Measurements from ENCODE around the gene GRM8. TPM values are rescaled to one million over a fixed set of nuclear protein-coding genes. Genes with fewer than 3 reads are reported as not detected.

The GRM8 gene
- polyA plus RNA-seq, 2 of the 4 experiments (the other 2 are of a cell fraction): 0.06 TPM; not detected in 1

DNA sequence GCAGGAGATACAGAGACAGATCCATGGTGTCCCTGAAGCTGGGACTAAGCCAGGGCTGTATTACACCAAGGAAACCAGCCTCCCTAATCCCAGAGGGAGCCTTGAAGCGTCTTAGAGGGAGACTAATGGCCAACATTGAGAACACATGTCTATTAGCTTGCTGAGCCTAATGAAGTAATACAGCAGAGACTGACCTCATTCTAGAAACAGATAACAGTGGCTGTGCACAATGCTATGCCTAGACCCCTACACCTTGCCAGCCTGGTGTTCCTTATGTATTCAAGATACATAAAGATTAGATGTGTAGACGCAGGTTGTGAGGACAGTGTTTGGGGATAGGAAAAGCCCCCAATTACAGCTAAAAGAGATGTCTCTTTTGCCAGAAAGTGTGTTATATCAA, 19.1 kb downstream of the GRM8 start:
- no peak for FAIRE-seq
- Histone ChIP-seq H3K4me1 (no peaks in the 10 kb centered on the region), H3K9me3 (no peaks in the 10 kb centered on the region), H3K27ac (no peak overlapping the region), H3K4me2 (no peak overlapping the region), H3K4me3 (no peak overlapping the region)
- no peak for TF ChIP-seq RFX5 (IDR thresholded peaks at IDR 0.05)
- TF ChIP-seq KDM5A (IDR thresholded peaks at IDR 0.05): no peak
- TF ChIP-seq TP53 (CRISPR knock-in tag; IDR thresholded peaks at IDR 0.05): no peak
- no peak for TF ChIP-seq EHF (CRISPR knock-in tag; IDR thresholded peaks at IDR 0.05)
- no peak for TF ChIP-seq FOSB (CRISPR knock-in tag; IDR thresholded peaks at IDR 0.05)
- no peak for TF ChIP-seq CEBPB (IDR thresholded peaks at IDR 0.05)
- TF ChIP-seq JUNB (IDR thresholded peaks at IDR 0.05): no peak
- TF ChIP-seq, protein P1, sequence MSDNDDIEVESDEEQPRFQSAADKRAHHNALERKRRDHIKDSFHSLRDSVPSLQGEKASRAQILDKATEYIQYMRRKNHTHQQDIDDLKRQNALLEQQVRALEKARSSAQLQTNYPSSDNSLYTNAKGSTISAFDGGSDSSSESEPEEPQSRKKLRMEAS (IDR thresholded peaks at IDR 0.05): no peak
- TF ChIP-seq CBX2 (IDR thresholded peaks at IDR 0.05; ENCODE audit: borderline replicate concordance, low read depth): no peak
- POLR2A ChIA-PET: no interaction called here
- no peak for ATAC-seq
- CTCF ChIA-PET: interaction anchor here (1.4 to 1.6 kb wide), 2 partner anchors 21 to 23 kb away, joined by 4 to 7 read pairs; no protein-coding TSS in a partner anchor
- DNase-seq (ENCODE audit: low read depth in 1 of 2, low spot score in 1 of 2): no peak
- 15% methylated on average over 2 of the region's 2 CpGs for WGBS (ENCODE audit: missing lambda C conversion rate)

DNA sequence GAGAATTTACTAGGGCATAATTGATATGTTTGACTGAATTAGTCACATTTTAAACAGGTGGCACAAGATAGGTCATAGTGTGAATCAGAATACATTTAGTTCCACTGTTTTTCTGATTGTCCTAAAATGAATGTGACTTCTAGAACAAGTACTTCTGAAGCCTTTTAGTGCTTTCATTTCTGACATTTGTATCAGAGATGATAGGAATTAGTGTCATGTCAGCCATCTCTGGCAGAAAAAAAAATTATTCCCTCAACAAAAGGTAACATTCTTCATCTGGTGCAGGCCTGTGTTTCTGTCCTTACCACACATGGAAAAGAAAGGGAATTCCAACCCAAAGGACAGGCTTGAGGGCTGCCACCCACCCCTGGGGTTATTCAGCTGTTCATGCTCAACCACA, 21.3 kb downstream of the GRM8 start:
- CTCF ChIA-PET: no interaction called here
- Histone ChIP-seq H3K4me2 (no peak overlapping the region), H3K27ac (no peak overlapping the region), H3K4me1 (no peaks in the 10 kb centered on the region), H3K9me3 (no peaks in the 10 kb centered on the region), H3K4me3 (no peak overlapping the region)
- DNase-seq (ENCODE audit: low read depth in 1 of 2, low spot score in 1 of 2) (no peak), FAIRE-seq (no peak), ATAC-seq (no peak)
- no peak for TF ChIP-seq EHMT2 (IDR thresholded peaks at IDR 0.05; ENCODE audit: low read depth)
- no peak for TF ChIP-seq RNF2 (IDR thresholded peaks at IDR 0.05; ENCODE audit: borderline replicate concordance, low read depth)
- no peak for TF ChIP-seq RFX5 (IDR thresholded peaks at IDR 0.05)
- TF ChIP-seq CEBPB (IDR thresholded peaks at IDR 0.05): no peak
- no peak for TF ChIP-seq NR3C1 (IDR thresholded peaks at IDR 0.05)
- no peak for TF ChIP-seq ZSCAN20 (CRISPR knock-in tag; IDR thresholded peaks at IDR 0.05)
- TF ChIP-seq, protein P1 (IDR thresholded peaks at IDR 0.05): no peak
- TF ChIP-seq, protein P2, sequence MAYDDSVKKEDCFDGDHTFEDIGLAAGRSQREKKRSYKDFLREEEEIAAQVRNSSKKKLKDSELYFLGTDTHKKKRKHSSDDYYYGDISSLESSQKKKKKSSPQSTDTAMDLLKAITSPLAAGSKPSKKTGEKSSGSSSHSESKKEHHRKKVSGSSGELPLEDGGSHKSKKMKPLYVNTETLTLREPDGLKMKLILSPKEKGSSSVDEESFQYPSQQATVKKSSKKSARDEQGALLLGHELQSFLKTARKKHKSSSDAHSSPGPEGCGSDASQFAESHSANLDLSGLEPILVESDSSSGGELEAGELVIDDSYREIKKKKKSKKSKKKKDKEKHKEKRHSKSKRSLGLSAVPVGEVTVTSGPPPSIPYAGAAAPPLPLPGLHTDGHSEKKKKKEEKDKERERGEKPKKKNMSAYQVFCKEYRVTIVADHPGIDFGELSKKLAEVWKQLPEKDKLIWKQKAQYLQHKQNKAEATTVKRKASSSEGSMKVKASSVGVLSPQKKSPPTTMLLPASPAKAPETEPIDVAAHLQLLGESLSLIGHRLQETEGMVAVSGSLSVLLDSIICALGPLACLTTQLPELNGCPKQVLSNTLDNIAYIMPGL (CRISPR knock-in tag; IDR thresholded peaks at IDR 0.05; ENCODE audit: borderline replicate concordance): no peak
- no peak for TF ChIP-seq FOSB (CRISPR knock-in tag; IDR thresholded peaks at IDR 0.05)
- POLR2A ChIA-PET: no interaction called here

- Histone ChIP-seq H3K9me3 (no peaks in the 10 kb centered on the region), H3K27ac (no peak overlapping the region), H3K4me2 (no peak overlapping the region), H3K4me3 (no peak overlapping the region), H3K4me1 (no peaks in the 10 kb centered on the region)
- FAIRE-seq: no peak
- ChIA-PET CTCF (interaction anchor here (0.7 to 0.8 kb wide), 3 partner anchors 15 to 30 kb away, joined by 3 read pairs; no protein-coding TSS in a partner anchor), POLR2A (no interaction called here)
- DNase-seq (ENCODE audit: low read depth in 1 of 2, low spot score in 1 of 2): no peak
- no peak for ATAC-seq
- no peak for TF ChIP-seq MAZ (IDR thresholded peaks at IDR 0.05; ENCODE audit: borderline replicate concordance, low read depth, low read length)
- TF ChIP-seq RFX5 (IDR thresholded peaks at IDR 0.05): no peak
- no peak for TF ChIP-seq ZNF302 (CRISPR knock-in tag; IDR thresholded peaks at IDR 0.05)
- TF ChIP-seq, protein P3, sequence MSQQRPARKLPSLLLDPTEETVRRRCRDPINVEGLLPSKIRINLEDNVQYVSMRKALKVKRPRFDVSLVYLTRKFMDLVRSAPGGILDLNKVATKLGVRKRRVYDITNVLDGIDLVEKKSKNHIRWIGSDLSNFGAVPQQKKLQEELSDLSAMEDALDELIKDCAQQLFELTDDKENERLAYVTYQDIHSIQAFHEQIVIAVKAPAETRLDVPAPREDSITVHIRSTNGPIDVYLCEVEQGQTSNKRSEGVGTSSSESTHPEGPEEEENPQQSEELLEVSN (IDR thresholded peaks at IDR 0.05; ENCODE audit: borderline replicate concordance, low read depth): no peak
- TF ChIP-seq HOXA7 (CRISPR knock-in tag; IDR thresholded peaks at IDR 0.05): no peak
- TF ChIP-seq HDAC2 (IDR thresholded peaks at IDR 0.05): no peak
- TF ChIP-seq RCOR1 (IDR thresholded peaks at IDR 0.05; ENCODE audit: low read depth, low read length): no peak
- no peak for TF ChIP-seq BHLHE40 (IDR thresholded peaks at IDR 0.05; ENCODE audit: low read depth, low read length)
- TF ChIP-seq, protein P4, sequence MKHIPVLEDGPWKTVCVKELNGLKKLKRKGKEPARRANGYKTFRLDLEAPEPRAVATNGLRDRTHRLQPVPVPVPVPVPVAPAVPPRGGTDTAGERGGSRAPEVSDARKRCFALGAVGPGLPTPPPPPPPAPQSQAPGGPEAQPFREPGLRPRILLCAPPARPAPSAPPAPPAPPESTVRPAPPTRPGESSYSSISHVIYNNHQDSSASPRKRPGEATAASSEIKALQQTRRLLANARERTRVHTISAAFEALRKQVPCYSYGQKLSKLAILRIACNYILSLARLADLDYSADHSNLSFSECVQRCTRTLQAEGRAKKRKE (CRISPR knock-in tag; IDR thresholded peaks at IDR 0.05; ENCODE audit: low read depth): no peak
- TF ChIP-seq TFCP2L1 (CRISPR knock-in tag; IDR thresholded peaks at IDR 0.05): no peak
- no peak for TF ChIP-seq USF2 (IDR thresholded peaks at IDR 0.05)
- TF ChIP-seq, protein P5, sequence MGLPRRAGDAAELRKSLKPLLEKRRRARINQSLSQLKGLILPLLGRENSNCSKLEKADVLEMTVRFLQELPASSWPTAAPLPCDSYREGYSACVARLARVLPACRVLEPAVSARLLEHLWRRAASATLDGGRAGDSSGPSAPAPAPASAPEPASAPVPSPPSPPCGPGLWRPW (IDR thresholded peaks at IDR 0.05): no peak
- TF ChIP-seq CBX2 (IDR thresholded peaks at IDR 0.05; ENCODE audit: borderline replicate concordance, low read depth): no peak
- TF ChIP-seq JUN (IDR thresholded peaks at IDR 0.05): no peak
- WGBS (ENCODE audit: missing lambda C conversion rate): 4% methylated on average over 3 of the region's 3 CpGs
These were observed 22.4 kb downstream of the GRM8 start for GRCh38 chr7:127230192-127230925.
